Measurements from ENCODE around the gene PSTPIP1.
A peak's percentile ranks its signal among the peaks of the same experiment; 100 is the strongest.

Gene PSTPIP1

GRCh38 chr15:77075528-77075927 lies 80.6 kb downstream of the PSTPIP1 start:
- DNase-seq: no peak

- DNase-seq: no peak
Measured at GRCh38 chr15:77076323-77076915, 81.5 kb downstream of the PSTPIP1 start.

GRCh38 chr15:77081971-77082370 lies 87.0 kb downstream of the PSTPIP1 start:
- DNase-seq: no peak

- DNase-seq: peak; percentile 21
Measured at GRCh38 chr15:77083381-77084160, 88.6 kb downstream of the PSTPIP1 start.

GRCh38 chr15:77084436-77084835 lies 89.5 kb downstream of the PSTPIP1 start:
- DNase-seq: no peak

GRCh38 chr15:77085297-77085696 lies 90.4 kb downstream of the PSTPIP1 start:
- DNase-seq: no peak

All from activated gamma-delta T cell (primary cell).